Fibroblast of villous mesenchyme (primary cell): Measurements from ENCODE around the gene C8A. TPM values are rescaled to one million over a fixed set of nuclear protein-coding genes. Genes with fewer than 3 reads are reported as not detected.

Experiments used
- DNase-seq: peaks from one replicate; pipeline ENCODE4 v3.0.0-alpha.2; 2010; ENCODE audit warnings: low read depth
- H3K4me3 ChIP-seq: 2 replicates; pipeline ENCODE4 v1.5.1; 2011; ENCODE audit warnings: low read depth, mild to moderate bottlenecking, low read length
- total RNA-seq: library from RNA; depleted of rRNA; stranded (reverse); fragments of >200 nt; gene quantifications from 2 replicates; pipeline ENCODE4 v1.2.3, GENCODE V29; 2012
- TF ChIP-seq, protein P1 (sequence below): IDR thresholded peaks from 2 replicates; pipeline ENCODE4 v1.5.1; 2012; ENCODE audit warnings: low read depth, mild to moderate bottlenecking, low read length; ENCODE audit not compliant: insufficient read depth

Gene C8A
- total RNA-seq, 1 donor: not detected

DNA sequence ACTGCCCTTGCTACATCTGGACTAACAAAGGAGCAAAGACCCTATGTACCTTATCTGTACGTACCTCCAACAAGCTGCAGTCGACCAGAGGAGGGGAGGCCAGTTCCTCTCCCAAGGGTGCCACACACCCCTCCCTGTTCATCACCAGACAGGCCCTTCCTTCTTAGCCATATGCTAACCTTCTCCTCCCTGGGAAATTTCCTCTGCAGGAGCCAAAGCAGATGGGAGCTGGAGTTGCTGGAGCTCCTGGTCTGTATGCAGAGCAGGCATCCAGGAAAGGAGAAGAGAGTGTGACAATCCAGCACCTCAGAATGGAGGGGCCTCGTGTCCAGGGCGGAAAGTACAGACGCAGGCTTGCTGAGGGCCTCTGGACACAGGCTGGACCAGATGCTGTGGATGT lies 62.8 kb downstream of the C8A start:
- no peak for DNase-seq
- H3K4me3 ChIP-seq: no peak overlapping the region
- TF ChIP-seq, protein P1, sequence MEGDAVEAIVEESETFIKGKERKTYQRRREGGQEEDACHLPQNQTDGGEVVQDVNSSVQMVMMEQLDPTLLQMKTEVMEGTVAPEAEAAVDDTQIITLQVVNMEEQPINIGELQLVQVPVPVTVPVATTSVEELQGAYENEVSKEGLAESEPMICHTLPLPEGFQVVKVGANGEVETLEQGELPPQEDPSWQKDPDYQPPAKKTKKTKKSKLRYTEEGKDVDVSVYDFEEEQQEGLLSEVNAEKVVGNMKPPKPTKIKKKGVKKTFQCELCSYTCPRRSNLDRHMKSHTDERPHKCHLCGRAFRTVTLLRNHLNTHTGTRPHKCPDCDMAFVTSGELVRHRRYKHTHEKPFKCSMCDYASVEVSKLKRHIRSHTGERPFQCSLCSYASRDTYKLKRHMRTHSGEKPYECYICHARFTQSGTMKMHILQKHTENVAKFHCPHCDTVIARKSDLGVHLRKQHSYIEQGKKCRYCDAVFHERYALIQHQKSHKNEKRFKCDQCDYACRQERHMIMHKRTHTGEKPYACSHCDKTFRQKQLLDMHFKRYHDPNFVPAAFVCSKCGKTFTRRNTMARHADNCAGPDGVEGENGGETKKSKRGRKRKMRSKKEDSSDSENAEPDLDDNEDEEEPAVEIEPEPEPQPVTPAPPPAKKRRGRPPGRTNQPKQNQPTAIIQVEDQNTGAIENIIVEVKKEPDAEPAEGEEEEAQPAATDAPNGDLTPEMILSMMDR: no peak

DNA sequence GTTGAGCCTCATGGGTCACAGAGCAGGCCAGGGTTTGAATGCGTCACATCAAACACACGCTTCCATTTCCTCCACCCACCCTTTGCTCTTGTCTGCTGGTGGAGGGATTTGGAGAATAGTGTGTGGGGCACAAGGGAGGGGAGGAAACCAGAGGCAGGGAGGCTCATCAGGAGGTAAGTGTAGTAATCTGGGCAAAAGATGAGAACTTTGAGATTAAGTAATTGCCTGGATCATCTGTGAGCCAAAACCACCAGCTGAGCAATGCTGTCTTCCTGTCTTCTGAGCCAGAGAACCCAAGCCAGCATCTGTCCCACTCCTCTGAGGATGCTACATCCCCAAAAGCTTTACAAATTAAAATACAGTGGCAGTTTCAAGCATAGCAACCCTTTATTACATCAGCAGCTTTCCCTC lies 66.0 kb downstream of the C8A start:
- no peak for DNase-seq
- H3K4me3 ChIP-seq: no peak overlapping the region
- TF ChIP-seq, protein P1: no peak

DNA sequence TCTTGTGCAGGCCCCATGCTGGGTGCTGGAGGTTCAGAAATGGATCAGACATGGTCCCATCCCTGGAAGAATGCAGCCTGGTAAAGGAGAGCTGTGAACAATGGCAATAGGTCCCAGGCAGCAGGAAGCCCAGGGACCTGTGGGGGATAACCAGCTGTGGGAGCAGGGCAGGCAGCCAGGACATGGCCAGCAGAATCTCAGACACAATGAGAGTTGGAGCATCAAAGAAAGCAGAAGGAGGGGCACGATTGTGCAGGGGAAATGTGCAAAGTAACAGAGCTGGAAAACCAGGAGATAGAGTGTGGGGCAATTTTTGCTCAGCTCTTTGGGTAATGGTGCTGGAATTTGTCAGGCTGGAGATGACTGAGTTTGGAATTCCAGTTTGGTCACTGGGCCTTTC lies 66.9 kb downstream of the C8A start:
- no peak overlapping the region for H3K4me3 ChIP-seq
- DNase-seq: no peak
- TF ChIP-seq, protein P1: no peak

DNA sequence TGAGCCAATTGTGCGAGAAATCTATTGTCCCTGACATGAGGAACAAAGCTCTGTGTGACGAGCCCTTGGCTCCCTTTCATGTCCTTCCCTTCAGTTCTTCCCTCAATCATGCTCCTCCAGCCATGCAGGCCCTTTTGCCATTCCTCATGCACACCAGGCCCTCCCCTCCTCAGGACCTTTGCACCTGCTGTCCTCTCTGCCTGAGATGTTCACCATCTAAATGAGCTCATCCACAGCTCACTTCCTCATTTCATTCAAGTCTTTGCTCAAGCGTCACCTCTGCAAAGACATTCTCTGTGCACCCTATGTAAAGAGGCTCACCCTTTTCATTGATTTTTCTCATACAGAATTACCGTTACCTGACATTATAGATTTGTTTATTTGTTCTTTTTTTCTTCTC lies 67.5 kb downstream of the C8A start:
- TF ChIP-seq, protein P1: no peak
- H3K4me3 ChIP-seq: no peak overlapping the region
- DNase-seq: no peak

DNA sequence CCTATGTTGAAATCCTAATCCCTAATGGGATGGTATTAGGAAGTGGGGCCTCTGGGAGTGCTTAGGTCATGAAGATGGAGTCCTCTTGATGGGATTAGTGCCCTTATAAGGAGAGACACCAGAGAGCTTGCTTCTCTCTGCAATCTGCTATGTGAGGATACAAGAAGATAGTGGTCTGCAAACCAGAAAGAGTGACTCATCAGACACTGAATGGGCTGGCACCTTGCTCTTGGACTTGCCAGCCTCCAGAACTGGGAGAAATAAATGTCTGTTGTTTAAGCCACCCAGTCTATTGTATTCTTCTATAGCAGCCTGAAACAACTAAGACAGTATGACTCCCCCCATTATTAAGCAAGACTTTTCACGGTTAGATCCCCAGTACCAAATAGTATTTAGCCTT lies 67.9 kb downstream of the C8A start:
- TF ChIP-seq, protein P1: no peak
- no peak for DNase-seq
- no peak overlapping the region for H3K4me3 ChIP-seq

DNA sequence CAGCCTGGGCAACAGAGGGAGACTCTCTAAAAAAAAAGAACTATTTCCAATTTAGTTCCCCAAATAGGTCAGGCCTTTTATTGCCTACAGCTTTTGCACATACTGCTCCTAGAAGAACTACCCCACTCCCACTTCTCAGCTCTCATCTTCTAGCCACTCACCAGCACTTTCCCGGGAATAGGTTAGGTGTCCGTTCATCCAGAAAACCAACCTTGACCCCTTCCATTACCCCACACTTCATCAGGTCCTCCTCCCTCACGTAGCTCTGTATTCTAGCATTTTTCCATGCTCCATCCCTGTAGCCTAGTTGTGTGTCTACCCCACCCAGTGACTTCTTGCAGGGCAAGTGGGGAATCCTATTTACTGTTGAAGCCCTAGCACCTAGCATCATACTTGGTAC lies 68.6 kb downstream of the C8A start:
- TF ChIP-seq, protein P1: no peak
- no peak overlapping the region for H3K4me3 ChIP-seq
- DNase-seq: no peak

DNA sequence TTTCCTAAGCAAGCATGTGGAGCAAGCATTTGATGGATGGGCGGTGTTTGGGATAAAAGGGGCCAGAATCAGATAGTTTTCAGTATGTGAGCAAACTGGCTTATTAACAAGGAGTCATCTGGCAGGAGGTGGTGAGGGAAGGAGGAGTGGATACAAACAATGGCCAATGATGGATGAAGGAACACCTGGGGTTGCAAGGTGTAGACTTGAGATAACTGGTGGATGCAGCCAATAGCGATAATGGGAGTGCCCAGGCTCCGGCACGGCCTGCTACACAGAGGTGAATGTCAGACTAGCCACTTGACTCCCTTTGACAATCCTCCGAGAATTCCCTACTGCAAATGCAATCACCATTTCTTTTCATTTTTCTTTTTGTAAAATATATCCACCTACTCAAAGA lies 69.5 kb downstream of the C8A start:
- TF ChIP-seq, protein P1: no peak
- no peak overlapping the region for H3K4me3 ChIP-seq
- DNase-seq: no peak
